RWPE1 (cell line): ENCODE data around the gene CDON.

Source experiments
- CTCF ChIA-PET: fragments of 350-600 bp; sonication (Branson Sonifier 250); formaldehyde crosslinking; extraction: SDS; loops from one replicate; lab custom pipeline; 2021; lab: Yijun Ruan, JAX
- POLR2A ChIA-PET: fragments of 400-600 bp; formaldehyde crosslinking; extraction: SDS; loops from one replicate; lab custom pipeline; 2020; ENCODE audit warnings: antibody characterized with exemption; ENCODE audit not compliant: low non-redundant PET; lab: Yijun Ruan, JAX
- DNase-seq: peaks from one replicate; pipeline ENCODE4 v3.0.0; 2012; ENCODE audit warnings: low spot score
- H3K27ac ChIP-seq: fragments of 450-650 bp; 2 replicates; pipeline ENCODE4 v1.5.1; 2017
- TF ChIP-seq, protein P1 (sequence below): fragments of 450-650 bp; conservative IDR thresholded peaks from 2 replicates; pipeline ENCODE4 v1.5.1; 2017; ENCODE audit warnings: low read depth, mild to moderate bottlenecking

CDON gene

GRCh38 chr11:126076641-126077040 lies 14.0 kb upstream of the CDON start:
- DNase-seq = no peak
- TF ChIP-seq, protein P1, sequence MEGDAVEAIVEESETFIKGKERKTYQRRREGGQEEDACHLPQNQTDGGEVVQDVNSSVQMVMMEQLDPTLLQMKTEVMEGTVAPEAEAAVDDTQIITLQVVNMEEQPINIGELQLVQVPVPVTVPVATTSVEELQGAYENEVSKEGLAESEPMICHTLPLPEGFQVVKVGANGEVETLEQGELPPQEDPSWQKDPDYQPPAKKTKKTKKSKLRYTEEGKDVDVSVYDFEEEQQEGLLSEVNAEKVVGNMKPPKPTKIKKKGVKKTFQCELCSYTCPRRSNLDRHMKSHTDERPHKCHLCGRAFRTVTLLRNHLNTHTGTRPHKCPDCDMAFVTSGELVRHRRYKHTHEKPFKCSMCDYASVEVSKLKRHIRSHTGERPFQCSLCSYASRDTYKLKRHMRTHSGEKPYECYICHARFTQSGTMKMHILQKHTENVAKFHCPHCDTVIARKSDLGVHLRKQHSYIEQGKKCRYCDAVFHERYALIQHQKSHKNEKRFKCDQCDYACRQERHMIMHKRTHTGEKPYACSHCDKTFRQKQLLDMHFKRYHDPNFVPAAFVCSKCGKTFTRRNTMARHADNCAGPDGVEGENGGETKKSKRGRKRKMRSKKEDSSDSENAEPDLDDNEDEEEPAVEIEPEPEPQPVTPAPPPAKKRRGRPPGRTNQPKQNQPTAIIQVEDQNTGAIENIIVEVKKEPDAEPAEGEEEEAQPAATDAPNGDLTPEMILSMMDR = no peak
- CTCF ChIA-PET = interaction anchor here (0.6 kb wide), 1 partner anchor 152 kb away, joined by 7 read pairs; no protein-coding TSS in a partner anchor
- no peak overlapping the region for H3K27ac ChIP-seq
- POLR2A ChIA-PET = no interaction called here

DNA sequence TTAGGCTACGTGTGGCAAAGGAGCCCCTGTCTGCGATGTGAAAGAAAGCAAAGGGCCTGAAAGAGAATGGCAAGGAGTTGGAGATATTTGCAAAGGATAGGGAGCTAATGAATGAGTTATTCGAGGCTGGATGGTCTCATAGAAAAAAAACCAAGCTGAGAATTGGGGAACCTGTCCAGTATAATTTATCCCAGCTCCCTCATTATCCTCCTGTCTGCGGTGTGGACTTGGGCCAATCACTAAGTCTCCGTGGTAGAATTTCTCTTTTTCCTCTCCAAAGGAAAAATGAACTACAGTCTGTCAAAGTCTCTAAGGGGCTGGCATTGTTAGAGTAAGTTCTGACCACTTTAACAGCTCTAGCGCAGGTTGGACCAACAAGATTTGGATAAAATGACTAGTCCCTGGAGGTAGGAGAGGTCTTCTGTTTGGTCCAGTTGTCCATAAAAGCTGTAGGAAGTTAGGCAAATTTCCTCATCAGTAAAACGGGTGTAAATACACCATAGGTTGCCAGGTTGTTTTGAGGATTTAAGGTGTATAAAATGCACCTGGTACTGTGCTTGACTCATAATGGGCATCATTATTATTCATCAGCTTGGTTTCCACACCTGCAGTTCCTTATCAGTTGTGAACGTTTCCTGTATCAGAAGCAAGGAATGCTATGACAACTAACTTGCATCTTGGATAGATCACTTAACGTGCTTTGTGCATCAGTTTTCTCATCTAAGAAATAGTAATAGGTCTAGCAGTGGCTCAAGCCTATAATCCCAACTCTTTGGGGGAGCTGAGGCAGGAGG lies 10.3 kb upstream of the CDON start:
- POLR2A ChIA-PET = no interaction called here
- CTCF ChIA-PET = no interaction called here

GRCh38 chr11:126072141-126072741 lies 9.6 kb upstream of the CDON start:
- ChIA-PET CTCF (no interaction called here), POLR2A (no interaction called here)
- peak; percentile 14 for DNase-seq
- TF ChIP-seq, protein P1 = no peak
- H3K27ac ChIP-seq = no peak overlapping the region

More for the DNA sequence above, 10.3 kb upstream of the CDON start:
- H3K27ac ChIP-seq = no peak overlapping the region
- TF ChIP-seq, protein P1 = no peak
- no peak for DNase-seq

- H3K27ac ChIP-seq = peak overlapping the region; percentile 82
- DNase-seq = no peak
- TF ChIP-seq, protein P1 = no peak
- ChIA-PET POLR2A (no interaction called here), CTCF (no interaction called here)
Observed at GRCh38 chr11:126063507-126063852, 814 bp upstream of the CDON start.

DNA sequence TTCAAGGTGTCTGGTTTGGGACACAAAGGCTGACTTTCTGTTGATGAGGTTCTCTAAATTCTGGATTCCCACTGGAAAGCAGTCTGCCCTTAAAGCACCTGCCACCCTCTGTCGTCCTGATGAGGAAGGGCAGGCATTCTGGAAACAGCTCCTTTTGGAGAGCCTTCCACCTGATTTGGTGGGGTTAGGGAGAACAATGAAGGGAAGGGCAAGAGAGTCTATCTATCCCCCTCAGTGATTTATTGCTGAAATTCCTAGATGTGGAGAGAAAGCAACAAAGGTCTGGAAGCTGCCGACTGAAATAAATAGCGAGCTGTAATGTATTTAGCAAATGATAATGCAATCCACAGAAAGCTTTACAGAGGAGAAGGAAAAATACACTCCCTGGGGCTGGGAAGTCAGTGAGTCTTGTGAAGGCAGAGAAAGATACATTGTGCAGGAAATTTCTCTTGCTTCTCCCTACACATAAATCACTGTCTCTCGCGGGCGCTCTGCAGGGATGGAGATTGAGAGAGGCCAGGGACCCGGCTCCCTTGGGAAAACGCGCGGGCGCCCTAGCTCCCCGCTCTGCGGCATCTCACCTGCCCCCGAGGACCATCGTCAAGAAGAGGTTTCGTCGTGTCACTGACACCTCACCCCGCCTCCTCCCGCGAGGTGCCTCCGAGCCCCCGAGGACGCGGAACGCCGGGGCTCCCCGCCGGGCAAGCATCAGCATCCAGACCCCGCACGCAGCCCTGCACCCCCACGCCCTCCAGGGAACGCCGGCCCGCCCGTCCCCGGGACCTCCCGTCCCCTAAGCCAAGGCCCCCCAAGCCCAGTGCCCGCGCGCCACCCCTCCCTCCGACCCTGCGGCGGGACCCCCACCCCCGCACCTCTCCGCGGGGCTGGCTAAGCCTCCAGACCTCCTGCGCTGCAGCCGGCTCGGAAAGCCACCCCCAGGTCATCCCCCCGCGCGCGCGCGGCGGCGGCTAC lies 673 bp downstream of the CDON start:
- ChIA-PET POLR2A (interaction anchor here (0.5 kb wide), 1 partner anchor 795 kb away, joined by 3 read pairs; no protein-coding TSS in a partner anchor), CTCF (interaction anchor here (0.7 to 1.4 kb wide), 8 partner anchors 52 to 635 kb away, joined by 3 to 10 read pairs (median 4); no protein-coding TSS in a partner anchor)
- DNase-seq = peak; percentile 57
- TF ChIP-seq, protein P1 = peak; percentile 72
- peak overlapping the region; percentile 82 for H3K27ac ChIP-seq

- ChIA-PET POLR2A (no interaction called here), CTCF (interaction anchor here (0.8 kb wide), 1 partner anchor 53 kb away, joined by 3 read pairs; no protein-coding TSS in a partner anchor)
- H3K27ac ChIP-seq = no peak overlapping the region
- no peak for DNase-seq
- TF ChIP-seq, protein P1 = no peak
Observed at GRCh38 chr11:126060757-126061171, 1.9 kb downstream of the CDON start.
